ENCODE results near the gene GALM. TPM values are rescaled to one million over a fixed set of nuclear protein-coding genes. Genes with fewer than 3 reads are reported as not detected.
"Not testable (repeated sequence)": the region's sequence is repeated elsewhere in the genome, so short reads cannot be mapped to it uniquely, and the experiment has no call there.

GALM gene
- total and polyA plus RNA-seq, 4 experiments from 2014 or later, result 35.5 to 60.4 (median 43.5) TPM

DNA sequence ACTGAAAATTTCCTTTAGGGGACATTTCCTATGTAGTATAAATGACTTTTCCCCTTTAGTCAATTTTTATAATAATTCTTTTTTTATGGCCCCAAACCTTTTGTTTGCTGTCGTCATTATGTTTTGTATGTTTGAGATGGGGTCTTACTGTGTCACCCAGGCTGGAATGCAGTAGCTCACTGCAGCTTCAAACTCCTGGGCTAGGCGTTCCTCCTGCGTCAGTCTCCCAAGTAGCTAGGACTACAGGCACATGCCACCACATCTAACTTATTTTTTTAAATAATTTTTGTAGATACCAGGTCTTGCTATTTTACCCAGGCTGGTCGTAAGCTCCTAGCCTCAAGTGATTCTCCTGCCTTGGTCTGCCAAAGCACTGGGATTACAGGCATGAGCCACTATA is 30.8 kb upstream of the GALM start:
- intact Hi-C loops (cut with micrococcal nuclease), result no loop called here
- H3K36me3 Mint-ChIP-seq, result no peaks in the 10 kb centered on the region
- Histone ChIP-seq H3K9me3 (ENCODE audit: control insufficient read depth in 1 of 2, low read length in 2 of 2) (no peaks in the 10 kb centered on the region), H3K4me3 (ENCODE audit: low read length in 2 of 2) (no peak overlapping the region), H3K27ac (ENCODE audit: low read depth, low read length) (no peak overlapping the region), H3K36me3 (ENCODE audit: insufficient read depth, low read length) (no peaks in the 10 kb centered on the region), H3K4me1 (ENCODE audit: insufficient read depth, low read length) (peaks cover 18% of the 10 kb centered on the region), H3K27me3 (ENCODE audit: insufficient read depth, low read length) (no peaks in the 10 kb centered on the region)
- POLR2A ChIA-PET (ENCODE audit: partially characterized antibody), result interaction anchor here (0.6 to 1.1 kb wide), 3 partner anchors 9 to 34 kb away, joined by 3 to 4 read pairs (median 3); no protein-coding TSS in a partner anchor
- H3K4me3 Mint-ChIP-seq, result no peak overlapping the region
- DNase-seq, result no peak
- CTCF ChIA-PET (ENCODE audit: partially characterized antibody), result interaction anchor here (0.5 to 1.0 kb wide), 2 partner anchors 30 to 74 kb away, joined by 3 to 4 read pairs; no protein-coding TSS in a partner anchor
- H3K4me1 Mint-ChIP-seq, result peaks cover 10 to 16% (median 14%) of the 10 kb centered on the region in 4 donors
- H3K27me3 Mint-ChIP-seq, result no peaks in the 10 kb centered on the region
- H3K27ac Mint-ChIP-seq, result no peak overlapping the region
- H3K9me3 Mint-ChIP-seq, result peaks cover 0 to 2% (median 0%) of the 10 kb centered on the region in 8 donors

DNA sequence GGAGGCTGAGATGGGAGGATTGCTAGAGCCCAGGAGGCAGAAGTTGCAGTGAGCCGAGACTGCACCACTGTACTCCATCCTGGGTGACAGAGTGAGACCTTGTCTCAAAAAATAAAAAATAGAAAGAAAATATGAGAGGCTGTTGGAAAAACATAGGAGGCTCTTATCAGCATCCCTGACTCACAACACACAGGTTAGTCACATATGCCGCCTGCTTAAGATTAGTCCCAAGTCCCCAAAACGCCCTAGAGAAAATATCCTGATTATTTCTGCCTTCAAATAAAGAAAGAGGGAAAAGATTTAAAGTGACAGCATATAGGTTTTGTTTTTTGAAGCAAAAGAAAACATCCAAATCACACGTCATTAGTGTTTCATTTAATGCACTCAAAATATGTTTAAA is 29.8 kb upstream of the GALM start:
- H3K27ac Mint-ChIP-seq, result no peak overlapping the region
- intact Hi-C loops (cut with micrococcal nuclease), result no loop called here
- H3K27me3 Mint-ChIP-seq, result no peaks in the 10 kb centered on the region
- no peak for DNase-seq
- Histone ChIP-seq H3K36me3 (ENCODE audit: insufficient read depth, low read length) (no peaks in the 10 kb centered on the region), H3K4me3 (ENCODE audit: low read length in 2 of 2) (no peak overlapping the region), H3K27me3 (ENCODE audit: insufficient read depth, low read length) (no peaks in the 10 kb centered on the region), H3K4me1 (ENCODE audit: insufficient read depth, low read length) (peaks cover 18% of the 10 kb centered on the region), H3K9me3 (ENCODE audit: control insufficient read depth in 1 of 2, low read length in 2 of 2) (no peaks in the 10 kb centered on the region), H3K27ac (ENCODE audit: low read depth, low read length) (no peak overlapping the region)
- peaks cover 0 to 2% (median 0%) of the 10 kb centered on the region in 8 donors for H3K9me3 Mint-ChIP-seq
- H3K4me3 Mint-ChIP-seq, result no peak overlapping the region
- ChIA-PET CTCF (ENCODE audit: partially characterized antibody) (interaction anchor here (0.7 kb wide), 1 partner anchor 18 kb away, joined by 3 read pairs; no protein-coding TSS in a partner anchor), POLR2A (ENCODE audit: partially characterized antibody) (interaction anchor here (0.9 kb wide), 1 partner anchor 33 kb away, joined by 3 read pairs; no protein-coding TSS in a partner anchor)
- peaks cover 10 to 16% (median 14%) of the 10 kb centered on the region in 4 donors for H3K4me1 Mint-ChIP-seq
- H3K36me3 Mint-ChIP-seq, result no peaks in the 10 kb centered on the region

DNA sequence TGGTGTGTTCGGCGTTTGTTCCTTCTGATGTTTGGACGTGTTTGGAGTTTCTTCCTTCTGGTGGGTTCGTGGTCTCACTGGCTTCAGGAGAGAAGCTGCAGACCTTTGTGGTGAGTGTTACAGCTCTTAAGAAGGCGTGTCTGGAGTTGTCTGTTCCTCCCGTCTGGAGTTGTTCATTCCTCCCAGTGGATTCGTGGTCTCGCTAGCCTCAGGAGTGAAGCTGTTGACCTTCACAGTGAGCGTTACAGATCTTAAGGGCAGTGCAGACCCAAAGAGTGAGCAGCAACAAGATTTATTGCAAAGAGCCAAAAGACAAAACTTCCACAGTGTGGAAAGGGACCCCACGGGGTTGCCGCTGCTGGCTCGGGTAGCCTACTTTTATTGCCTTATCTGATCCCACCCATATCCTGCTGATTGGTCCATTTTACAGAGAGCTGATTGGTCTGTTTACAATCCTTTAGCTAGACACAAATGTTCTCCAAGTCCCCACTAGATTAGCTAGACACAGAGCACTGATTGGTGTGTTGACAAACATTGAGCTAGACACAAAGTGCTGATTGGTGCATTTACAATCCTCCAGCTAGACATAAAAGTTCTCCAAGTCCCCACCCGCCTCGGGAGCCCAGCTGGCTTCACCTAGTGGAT is 23.4 kb upstream of the GALM start:
- H3K9me3 ChIP-seq (ENCODE audit: control insufficient read depth in 1 of 2, low read length in 2 of 2); H3K27me3 Mint-ChIP-seq; H3K36me3 Mint-ChIP-seq; H3K36me3 ChIP-seq (ENCODE audit: insufficient read depth, low read length); H3K27me3 ChIP-seq (ENCODE audit: insufficient read depth, low read length); intact Hi-C loops (cut with micrococcal nuclease); DNase-seq; H3K4me3 ChIP-seq (ENCODE audit: low read length in 2 of 2); H3K4me3 Mint-ChIP-seq; H3K9me3 Mint-ChIP-seq: not testable (repeated sequence)
- CTCF ChIA-PET (ENCODE audit: partially characterized antibody), result interaction anchor here (0.7 to 3.4 kb wide), 9 partner anchors 10 to 83 kb away, joined by 3 to 15 read pairs (median 3); no protein-coding TSS in a partner anchor
- peaks cover 12 to 34% (median 20%) of the 10 kb centered on the region in 4 donors for H3K4me1 Mint-ChIP-seq
- POLR2A ChIA-PET (ENCODE audit: partially characterized antibody), result interaction anchor here (0.8 to 7.8 kb wide), 8 partner anchors 12 to 109 kb away, joined by 3 to 73 read pairs (median 7); partner anchors contain the start of genes GALM and SRSF7
- Histone ChIP-seq H3K4me1 (ENCODE audit: insufficient read depth, low read length) (peaks cover 24% of the 10 kb centered on the region), H3K27ac (ENCODE audit: low read depth, low read length) (peak overlapping the region; percentile 51)
- peak overlapping the region; percentile 31 to 79 (median 63) for H3K27ac Mint-ChIP-seq

DNA sequence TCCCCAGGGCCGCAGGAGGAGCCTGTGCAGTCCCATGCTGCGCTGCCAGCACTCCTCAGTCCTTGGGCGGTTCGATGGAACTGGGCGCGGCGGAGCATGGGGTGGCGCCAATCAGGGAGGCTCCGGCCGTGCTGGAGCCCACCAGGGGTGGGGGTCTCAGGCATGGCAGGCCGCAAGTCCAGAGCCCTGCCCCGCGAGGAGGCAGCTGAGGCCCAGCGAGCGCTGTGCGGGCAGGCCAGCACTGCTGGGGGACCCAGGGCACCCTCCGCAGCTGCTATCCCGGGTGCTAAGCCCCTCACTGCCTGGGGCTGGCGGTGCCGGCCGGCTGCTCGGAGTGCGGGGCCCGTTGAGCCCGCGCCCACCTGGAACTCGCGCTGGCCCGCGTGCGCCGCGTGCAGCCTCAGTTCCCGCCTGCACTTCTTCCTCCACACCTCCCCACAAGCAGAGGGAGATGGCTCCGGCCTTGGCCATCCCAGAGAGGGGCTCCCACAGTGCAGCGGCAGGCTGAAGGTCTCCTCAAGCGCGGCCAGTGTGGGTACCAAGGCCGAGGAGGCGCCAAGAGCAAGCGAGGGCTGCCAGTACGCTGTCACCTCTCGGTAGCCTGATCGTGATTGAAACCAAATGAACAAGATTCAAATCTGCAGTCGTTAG is 22.8 kb upstream of the GALM start:
- Mint-ChIP-seq H3K27ac (peak overlapping the region; percentile 73 to 97 (median 95)), H3K9me3 (no peaks in the 10 kb centered on the region), H3K36me3 (no peaks in the 10 kb centered on the region), H3K4me3 (peak overlapping the region in 6 of 8 donors; percentile 68 to 89 (median 77)), H3K27me3 (no peaks in the 10 kb centered on the region), H3K4me1 (peaks cover 17 to 39% (median 26%) of the 10 kb centered on the region in 4 donors)
- Histone ChIP-seq H3K9me3 (ENCODE audit: control insufficient read depth in 1 of 2, low read length in 2 of 2) (no peaks in the 10 kb centered on the region), H3K4me1 (ENCODE audit: insufficient read depth, low read length) (peaks cover 30% of the 10 kb centered on the region), H3K27me3 (ENCODE audit: insufficient read depth, low read length) (no peaks in the 10 kb centered on the region), H3K27ac (ENCODE audit: low read depth, low read length) (peak overlapping the region; percentile 51), H3K4me3 (ENCODE audit: low read length in 2 of 2) (peak overlapping the region in 1 of 2 donors; percentile 12), H3K36me3 (ENCODE audit: insufficient read depth, low read length) (no peaks in the 10 kb centered on the region)
- peak in 1 of 5 donors; percentile 5 for DNase-seq
- POLR2A ChIA-PET (ENCODE audit: partially characterized antibody), result interaction anchor here (0.7 to 7.8 kb wide), 14 partner anchors 9 to 108 kb away, joined by 3 to 73 read pairs (median 4); partner anchors contain the start of genes GALM, HNRNPLL and SRSF7
- intact Hi-C loops (cut with micrococcal nuclease), result no loop called here
- CTCF ChIA-PET (ENCODE audit: partially characterized antibody), result interaction anchor here (0.7 to 3.4 kb wide), 10 partner anchors 16 to 82 kb away, joined by 3 to 15 read pairs (median 4); partner anchors contain the start of gene GALM

DNA sequence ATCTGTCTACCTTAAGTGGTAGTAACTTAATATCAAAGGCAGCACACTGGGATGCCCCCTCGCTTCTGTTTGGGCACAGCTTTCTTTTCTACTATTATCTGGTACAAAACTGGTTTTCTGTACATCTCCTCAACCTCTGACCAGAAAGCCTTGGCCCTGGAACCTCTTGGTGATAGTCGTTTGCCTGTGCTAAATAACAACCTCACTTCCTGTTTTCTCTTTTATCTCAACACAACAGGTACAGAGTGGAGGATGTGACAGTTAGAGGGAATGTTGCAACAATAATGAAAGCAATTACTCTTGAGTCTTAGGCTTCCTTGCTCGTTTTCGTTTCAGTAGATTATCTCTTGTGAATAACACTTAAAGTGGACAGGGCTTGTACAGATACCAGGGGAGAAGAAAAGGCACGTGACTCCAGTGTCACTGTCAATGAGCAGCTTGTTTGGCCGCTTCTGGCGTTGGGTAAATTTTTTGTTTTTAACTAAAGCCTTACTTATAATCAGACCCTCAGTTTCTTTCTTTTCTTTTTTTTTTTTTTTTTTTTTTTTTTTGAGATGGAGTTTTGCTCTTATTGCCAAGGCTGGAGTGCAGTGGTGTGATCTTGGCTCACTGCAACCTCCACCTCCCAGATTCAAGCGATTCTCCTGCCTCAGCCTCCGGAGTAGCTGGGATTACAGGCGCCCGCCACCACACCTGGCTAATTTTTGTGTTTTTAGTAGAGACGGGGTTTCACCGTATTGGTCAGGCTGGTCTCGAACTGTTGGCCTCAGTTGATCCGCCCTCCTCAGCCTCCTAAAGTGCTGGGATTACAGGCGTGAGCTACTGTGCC is 22.0 kb upstream of the GALM start:
- H3K9me3 ChIP-seq (ENCODE audit: control insufficient read depth in 1 of 2, low read length in 2 of 2); H3K9me3 Mint-ChIP-seq; H3K27me3 ChIP-seq (ENCODE audit: insufficient read depth, low read length); H3K36me3 Mint-ChIP-seq; H3K36me3 ChIP-seq (ENCODE audit: insufficient read depth, low read length); H3K27me3 Mint-ChIP-seq; intact Hi-C loops (cut with micrococcal nuclease): not testable (repeated sequence)
- Mint-ChIP-seq H3K27ac (peak overlapping the region; percentile 73 to 97 (median 95)), H3K4me3 (peak overlapping the region; percentile 68 to 89 (median 77)), H3K4me1 (peaks cover 21 to 47% (median 31%) of the 10 kb centered on the region in 4 donors)
- Histone ChIP-seq H3K27ac (ENCODE audit: low read depth, low read length) (peak overlapping the region; percentile 51), H3K4me1 (ENCODE audit: insufficient read depth, low read length) (peaks cover 37% of the 10 kb centered on the region), H3K4me3 (ENCODE audit: low read length in 2 of 2) (peak overlapping the region in 1 of 2 donors; percentile 12)
- ChIA-PET POLR2A (ENCODE audit: partially characterized antibody) (interaction anchor here (0.7 to 7.8 kb wide), 12 partner anchors 9 to 55 kb away, joined by 3 to 73 read pairs (median 6); partner anchors contain the start of genes GALM and HNRNPLL), CTCF (ENCODE audit: partially characterized antibody) (interaction anchor here (0.7 to 3.4 kb wide), 8 partner anchors 9 to 63 kb away, joined by 3 to 15 read pairs (median 5); partner anchors contain the start of gene GALM)
- peak; percentile 44 to 64 (median 61) for DNase-seq

DNA sequence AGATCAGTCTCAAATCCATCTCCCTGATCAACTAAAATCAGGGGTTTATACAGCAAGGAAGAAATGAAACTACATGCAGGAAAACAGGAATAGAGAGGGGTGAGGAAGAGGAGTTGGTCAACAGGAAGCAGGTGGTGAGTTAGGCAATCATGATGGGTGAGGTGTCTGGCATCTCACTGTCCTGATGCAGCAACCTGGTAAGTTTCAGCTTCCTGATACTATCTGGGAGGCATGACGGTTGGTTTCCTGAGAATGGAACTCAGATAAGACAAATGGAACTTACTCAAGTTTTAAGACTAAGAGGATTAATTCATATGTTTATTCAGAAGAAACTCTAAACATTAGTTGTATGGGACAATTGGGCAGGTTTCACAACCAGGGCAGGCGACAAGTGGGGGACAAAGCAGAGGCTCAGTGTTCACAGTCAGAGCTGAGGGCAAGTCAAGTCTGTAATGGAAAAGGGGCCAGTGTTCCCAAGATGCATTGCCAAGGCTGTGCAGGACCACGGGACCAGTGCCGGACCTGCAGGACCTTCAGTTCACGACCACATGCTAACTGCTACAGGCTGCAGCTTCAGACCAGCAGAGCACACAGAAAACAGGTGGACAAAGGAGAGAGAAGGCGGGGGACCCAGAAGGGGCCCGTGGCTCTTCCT is 17.7 kb upstream of the GALM start:
- Histone ChIP-seq H3K27ac (ENCODE audit: low read depth, low read length) (no peak overlapping the region), H3K36me3 (ENCODE audit: insufficient read depth, low read length) (no peaks in the 10 kb centered on the region), H3K4me3 (ENCODE audit: low read length in 2 of 2) (no peak overlapping the region), H3K4me1 (ENCODE audit: insufficient read depth, low read length) (peaks cover 55% of the 10 kb centered on the region), H3K27me3 (ENCODE audit: insufficient read depth, low read length) (no peaks in the 10 kb centered on the region), H3K9me3 (ENCODE audit: control insufficient read depth in 1 of 2, low read length in 2 of 2) (no peaks in the 10 kb centered on the region)
- intact Hi-C loops (cut with micrococcal nuclease), result no loop called here
- Mint-ChIP-seq H3K27me3 (no peaks in the 10 kb centered on the region), H3K36me3 (peaks cover 0 to 4% of the 10 kb centered on the region in 2 donors), H3K9me3 (no peaks in the 10 kb centered on the region), H3K27ac (peak overlapping the region in 6 of 7 donors; percentile 26 to 83 (median 48)), H3K4me1 (peaks cover 29 to 64% (median 46%) of the 10 kb centered on the region in 4 donors), H3K4me3 (peak overlapping the region in 4 of 8 donors; percentile 1 to 74 (median 50))
- CTCF ChIA-PET (ENCODE audit: partially characterized antibody), result no interaction called here
- no peak for DNase-seq
- POLR2A ChIA-PET (ENCODE audit: partially characterized antibody), result interaction anchor here (1.3 to 8.3 kb wide), 4 partner anchors 11 to 103 kb away, joined by 4 to 164 read pairs (median 9); partner anchors contain the start of genes GALM and SRSF7
